Measurements from ENCODE around the gene GPATCH1.

GRCh38 chr19:33060586-33060985 lies 20.4 kb upstream of the GPATCH1 start:
- TF ChIP-seq CTCF (IDR thresholded peaks at IDR 0.05) (no peak), POLR2A (IDR thresholded peaks at IDR 0.05) (no peak)

All from esophagus squamous epithelium (tissue), 4 donors.